ENCODE data around the gene RAP1A.

- TF ChIP-seq EZH2 (IDR thresholded peaks at IDR 0.05) (no peak), POLR2AphosphoS5 (IDR thresholded peaks at IDR 0.05; ENCODE audit: borderline replicate concordance, low read depth, low read length) (no peak)
Observed at GRCh38 chr1:111734426-111734825, 114.8 kb downstream of the RAP1A start.
